Panc1 (cell line): ENCODE results near the gene SPINT1. TPM values are rescaled to one million over a fixed set of nuclear protein-coding genes. Genes with fewer than 3 reads are reported as not detected.

Experiments used
- ATAC-seq: fragments of 200-7000 bp; cut with Tn5 transposase; 2 replicates; pipeline ENCODE4 v1.9.1; 2020; ENCODE audit warnings: mild to moderate bottlenecking, moderate library complexity
- BruUV-seq: library from RNA; stranded (reverse); fragments of 400-500 nt; replicated peaks from 2 replicates; lab custom pipeline; 2021; lab: Mats Ljungman, UMichigan
- CTCF ChIA-PET: fragments of 300-600 bp; sonication (Branson Sonifier 250); formaldehyde crosslinking; loops from one replicate; lab custom pipeline; 2022; ENCODE audit warnings: antibody characterized with exemption; lab: Charles Lee
- POLR2A ChIA-PET: fragments of 300-600 bp; sonication (Branson Sonifier 250); formaldehyde crosslinking; loops from one replicate; lab custom pipeline; 2022; ENCODE audit warnings: antibody characterized with exemption; lab: Charles Lee
- DNase-seq: peaks from one replicate; pipeline ENCODE4 v3.0.0-alpha.2; 2010; ENCODE audit warnings: low read depth, low spot score
- H3K27ac ChIP-seq: 2 replicates; pipeline ENCODE4 v1.5.1; 2011; ENCODE audit warnings: mild to moderate bottlenecking, low read length, inconsistent platforms
- H3K27me3 ChIP-seq: fragments of 200-500 bp; sonication (Bioruptor generic); 2 replicates; pipeline ENCODE4 v1.6.0; 2014; ENCODE audit warnings: low read length, inconsistent platforms; ENCODE audit not compliant: control insufficient read depth, insufficient read depth
- H3K36me3 ChIP-seq: fragments of 200-500 bp; sonication (Bioruptor generic); 2 replicates; pipeline ENCODE4 v1.5.1; 2014; ENCODE audit warnings: inconsistent platforms, mild to moderate bottlenecking, low read length, moderate library complexity; ENCODE audit not compliant: control insufficient read depth, insufficient read depth
- H3K4me1 ChIP-seq: 2 replicates; pipeline ENCODE4 v1.5.1; 2011; ENCODE audit warnings: inconsistent platforms, mild to moderate bottlenecking, low read length, moderate library complexity; ENCODE audit not compliant: control insufficient read depth, insufficient read depth
- H3K4me3 ChIP-seq, 2 experiments: 2 replicates each; pipeline ENCODE4 v1.5.1; 2011 to 2012; ENCODE audit warnings: low read depth in 2 of 2, low read length in 2 of 2, mild to moderate bottlenecking in 2 of 2, inconsistent platforms in 1 of 2, moderate library complexity in 1 of 2
- H3K9me3 ChIP-seq: fragments of 200-500 bp; sonication (Bioruptor generic); 2 replicates; pipeline ENCODE4 v1.5.1; 2014; ENCODE audit warnings: low read depth, mild to moderate bottlenecking, inconsistent platforms, low read length, moderate library complexity; ENCODE audit not compliant: control insufficient read depth, insufficient read depth
- CTCF ChIP-seq: fragments of 450-650 bp; IDR thresholded peaks from 2 replicates; pipeline ENCODE4 v1.5.1; 2017; ENCODE audit warnings: mild to moderate bottlenecking
- POLR2AphosphoS5 ChIP-seq: IDR thresholded peaks from 2 replicates; pipeline ENCODE4 v1.6.1; 2012; ENCODE audit warnings: mild to moderate bottlenecking, low read depth, low read length, moderate library complexity
- SIN3A ChIP-seq: IDR thresholded peaks from 2 replicates; pipeline ENCODE4 v1.6.1; 2012; ENCODE audit warnings: low read depth, mild to moderate bottlenecking, low read length, moderate library complexity, borderline replicate concordance; ENCODE audit not compliant: insufficient read depth
- TCF7L2 ChIP-seq: IDR thresholded peaks from 2 replicates; pipeline ENCODE4 v1.6.1; 2011; ENCODE audit warnings: mild to moderate bottlenecking, low read depth, low read length, inconsistent platforms
- in situ Hi-C: cut with HindIII; loops from 2 replicates; pipeline ENCODE4 v1.10.0; 2016; ENCODE audit warnings: low sequenced_read_pairs, low pct_unique_long_range_greater_than_20kb
- intact Hi-C: fragments of 100-400 bp; cut with micrococcal nuclease; formaldehyde crosslinking; loops from one replicate; pipeline ENCODE4 v1.10.0; 2022; ENCODE audit not compliant: unreplicated experiment
- total RNA-seq: library from RNA; stranded (reverse); gene quantifications from one replicate; pipeline ENCODE4 v1.2.1, GENCODE V29; 2021; ENCODE audit not compliant: unreplicated experiment
- TF ChIP-seq, protein P1 (sequence below), 2 experiments: IDR thresholded peaks; 2 replicates each; pipeline ENCODE4 v1.6.1; 2011 to 2012; ENCODE audit warnings: low read depth in 2 of 2, control low read depth in 1 of 2, low read length in 1 of 2, mild to moderate bottlenecking in 1 of 2, moderate library complexity in 1 of 2; ENCODE audit not compliant: insufficient read depth in 1 of 2

Gene SPINT1
- total RNA-seq, 1 experiment from 2014 or later, result 32.7 TPM

DNA sequence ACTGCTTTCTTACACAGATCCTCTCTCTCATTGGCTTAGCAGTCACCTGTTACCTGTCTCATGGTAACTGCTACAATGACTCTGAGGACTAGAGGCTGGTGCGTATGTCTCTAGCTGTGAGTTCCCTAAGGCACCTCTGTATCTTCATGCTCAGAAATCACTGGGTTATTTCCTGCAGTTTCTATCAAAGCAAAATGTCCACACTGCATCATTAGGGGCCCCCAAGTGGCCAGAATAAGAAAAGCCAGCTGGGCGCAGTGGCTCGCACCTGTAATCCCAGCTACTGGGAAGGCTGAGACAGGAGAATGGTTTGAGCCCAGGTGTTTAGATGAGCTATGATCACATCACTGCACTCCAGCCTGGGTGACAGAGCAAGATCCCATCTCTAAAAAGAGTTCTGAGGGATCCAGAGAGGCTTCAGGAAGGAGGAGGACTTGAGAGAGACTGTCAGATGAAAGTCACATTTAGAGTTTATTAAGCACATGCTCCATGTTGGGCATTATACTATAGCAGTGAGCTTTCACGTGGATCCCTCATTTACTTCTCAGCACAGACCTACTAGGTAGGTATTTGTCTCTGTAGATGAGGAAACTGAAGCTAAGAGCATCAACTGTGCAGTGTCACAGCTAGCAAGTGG lies 48.1 kb downstream of the SPINT1 start:
- no peak overlapping the region for H3K27ac ChIP-seq

GRCh38 chr15:40892447-40893012 lies 48.7 kb downstream of the SPINT1 start:
- no peak for TF ChIP-seq SIN3A
- no peak for TF ChIP-seq TCF7L2
- peaks cover 2% of the 10 kb centered on the region for H3K36me3 ChIP-seq
- no TSS peak for BruUV-seq
- H3K4me3 ChIP-seq, result no peak overlapping the region
- CTCF ChIA-PET, result interaction anchor here (0.5 to 4.3 kb wide), 14 partner anchors 12 to 146 kb away, joined by 3 to 74 read pairs (median 4); partner anchors contain the start of genes DNAJC17, GCHFR and ZFYVE19
- H3K4me1 ChIP-seq, result peaks cover 9% of the 10 kb centered on the region
- POLR2A ChIA-PET, result interaction anchor here (0.5 kb wide), 3 partner anchors 58 to 303 kb away, joined by 4 to 10 read pairs (median 6); no protein-coding TSS in a partner anchor
- intact Hi-C loops, result loop anchor here (2.0 kb wide), 1 partner anchor 34 kb away; no protein-coding TSS in a partner anchor
- ATAC-seq (no peak), DNase-seq (no peak)
- no peaks in the 10 kb centered on the region for H3K9me3 ChIP-seq
- in situ Hi-C loops, result no loop called here
- H3K27me3 ChIP-seq, result no peaks in the 10 kb centered on the region
- no peak overlapping the region for H3K27ac ChIP-seq

More for the DNA sequence above, 48.1 kb downstream of the SPINT1 start:
- BruUV-seq, result no TSS peak
- Histone ChIP-seq H3K4me3 (no peak overlapping the region), H3K4me1 (peaks cover 9% of the 10 kb centered on the region), H3K9me3 (no peaks in the 10 kb centered on the region), H3K27me3 (no peaks in the 10 kb centered on the region), H3K36me3 (no peaks in the 10 kb centered on the region; the same call in 1 of the 2 replicates)
- DNase-seq (no peak), ATAC-seq (peak; percentile 42)
- no peak for TF ChIP-seq SIN3A
- peak; percentile 93 for TF ChIP-seq CTCF
- ChIA-PET CTCF (interaction anchor here (0.5 to 4.3 kb wide), 14 partner anchors 11 to 145 kb away, joined by 3 to 74 read pairs (median 4); partner anchors contain the start of genes DNAJC17, GCHFR and ZFYVE19), POLR2A (interaction anchor here (0.5 kb wide), 3 partner anchors 57 to 302 kb away, joined by 4 to 10 read pairs (median 6); no protein-coding TSS in a partner anchor)
- intact Hi-C loops, result loop anchor here (2.0 kb wide), 1 partner anchor 33 kb away; no protein-coding TSS in a partner anchor
- in situ Hi-C loops, result no loop called here

DNA sequence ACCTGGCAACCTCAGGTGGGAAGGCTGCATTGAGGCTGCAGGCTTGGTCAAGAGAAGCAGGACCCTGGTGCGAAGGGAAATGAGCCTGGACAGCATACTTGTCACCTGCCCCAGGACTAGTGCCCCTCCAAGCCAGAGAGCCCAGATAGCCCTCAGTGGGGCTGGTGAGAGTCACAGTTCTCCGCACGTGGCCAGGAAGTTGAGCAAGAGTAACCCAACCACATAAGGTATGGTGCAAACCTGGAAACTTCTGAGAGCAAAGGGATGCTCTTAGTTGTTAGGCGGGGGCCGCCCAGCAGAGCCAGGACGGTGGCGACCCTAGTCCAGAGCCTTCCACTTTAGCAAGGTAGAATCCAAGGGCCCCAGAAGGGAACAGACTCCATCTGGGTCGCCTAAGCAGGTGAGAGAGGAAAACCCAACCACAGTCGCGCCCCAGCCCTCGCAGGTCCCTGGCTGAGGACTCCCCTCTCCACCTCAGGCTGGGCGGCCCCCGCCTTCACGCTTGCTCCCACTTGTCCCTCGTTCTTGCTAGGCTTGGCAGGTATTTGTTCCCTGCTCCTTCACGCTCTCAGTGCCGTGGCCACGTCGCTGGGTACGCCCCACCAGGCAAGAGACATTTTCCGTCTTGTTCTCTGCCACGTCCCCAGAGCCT lies 49.3 kb downstream of the SPINT1 start:
- CTCF ChIA-PET, result interaction anchor here (0.8 to 4.3 kb wide), 4 partner anchors 21 to 35 kb away, joined by 3 to 74 read pairs (median 37); no protein-coding TSS in a partner anchor
- no peak overlapping the region for H3K4me3 ChIP-seq
- peaks cover 5% of the 10 kb centered on the region for H3K36me3 ChIP-seq
- in situ Hi-C loops (no loop called here), intact Hi-C loops (loop anchor here (2.0 kb wide), 1 partner anchor 34 kb away; no protein-coding TSS in a partner anchor)
- POLR2A ChIA-PET, result no interaction called here
- ATAC-seq (no peak), DNase-seq (no peak)
- no peak for TF ChIP-seq POLR2AphosphoS5
- TF ChIP-seq, protein P1, sequence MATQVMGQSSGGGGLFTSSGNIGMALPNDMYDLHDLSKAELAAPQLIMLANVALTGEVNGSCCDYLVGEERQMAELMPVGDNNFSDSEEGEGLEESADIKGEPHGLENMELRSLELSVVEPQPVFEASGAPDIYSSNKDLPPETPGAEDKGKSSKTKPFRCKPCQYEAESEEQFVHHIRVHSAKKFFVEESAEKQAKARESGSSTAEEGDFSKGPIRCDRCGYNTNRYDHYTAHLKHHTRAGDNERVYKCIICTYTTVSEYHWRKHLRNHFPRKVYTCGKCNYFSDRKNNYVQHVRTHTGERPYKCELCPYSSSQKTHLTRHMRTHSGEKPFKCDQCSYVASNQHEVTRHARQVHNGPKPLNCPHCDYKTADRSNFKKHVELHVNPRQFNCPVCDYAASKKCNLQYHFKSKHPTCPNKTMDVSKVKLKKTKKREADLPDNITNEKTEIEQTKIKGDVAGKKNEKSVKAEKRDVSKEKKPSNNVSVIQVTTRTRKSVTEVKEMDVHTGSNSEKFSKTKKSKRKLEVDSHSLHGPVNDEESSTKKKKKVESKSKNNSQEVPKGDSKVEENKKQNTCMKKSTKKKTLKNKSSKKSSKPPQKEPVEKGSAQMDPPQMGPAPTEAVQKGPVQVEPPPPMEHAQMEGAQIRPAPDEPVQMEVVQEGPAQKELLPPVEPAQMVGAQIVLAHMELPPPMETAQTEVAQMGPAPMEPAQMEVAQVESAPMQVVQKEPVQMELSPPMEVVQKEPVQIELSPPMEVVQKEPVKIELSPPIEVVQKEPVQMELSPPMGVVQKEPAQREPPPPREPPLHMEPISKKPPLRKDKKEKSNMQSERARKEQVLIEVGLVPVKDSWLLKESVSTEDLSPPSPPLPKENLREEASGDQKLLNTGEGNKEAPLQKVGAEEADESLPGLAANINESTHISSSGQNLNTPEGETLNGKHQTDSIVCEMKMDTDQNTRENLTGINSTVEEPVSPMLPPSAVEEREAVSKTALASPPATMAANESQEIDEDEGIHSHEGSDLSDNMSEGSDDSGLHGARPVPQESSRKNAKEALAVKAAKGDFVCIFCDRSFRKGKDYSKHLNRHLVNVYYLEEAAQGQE (IDR thresholded peaks at IDR 0.05; ENCODE audit: insufficient read depth in 1 of 2, low read depth in 2 of 2, low read length in 1 of 2), result no peak
- no peak for TF ChIP-seq TCF7L2
- TF ChIP-seq SIN3A, result no peak
- no peak for TF ChIP-seq CTCF
- no TSS peak for BruUV-seq
- peaks cover 9% of the 10 kb centered on the region for H3K4me1 ChIP-seq
- H3K27ac ChIP-seq, result peak overlapping the region; percentile 90; the same call in 1 of the 2 replicates
- no peaks in the 10 kb centered on the region for H3K27me3 ChIP-seq
- no peaks in the 10 kb centered on the region for H3K9me3 ChIP-seq
